GM21717 (cell line): ENCODE results near the gene ZNF490.
"Not testable (repeated sequence)": the region's sequence is repeated elsewhere in the genome, so short reads cannot be mapped to it uniquely, and the experiment has no call there.

ENCODE experiments used
- ATAC-seq: cut with Tn5 transposase; IDR thresholded peaks from one replicate; pipeline ENCODE4 v1.9.1; 2021; ENCODE audit warnings: mild to moderate bottlenecking, moderate library complexity; ENCODE audit not compliant: unreplicated experiment

ZNF490 gene

DNA sequence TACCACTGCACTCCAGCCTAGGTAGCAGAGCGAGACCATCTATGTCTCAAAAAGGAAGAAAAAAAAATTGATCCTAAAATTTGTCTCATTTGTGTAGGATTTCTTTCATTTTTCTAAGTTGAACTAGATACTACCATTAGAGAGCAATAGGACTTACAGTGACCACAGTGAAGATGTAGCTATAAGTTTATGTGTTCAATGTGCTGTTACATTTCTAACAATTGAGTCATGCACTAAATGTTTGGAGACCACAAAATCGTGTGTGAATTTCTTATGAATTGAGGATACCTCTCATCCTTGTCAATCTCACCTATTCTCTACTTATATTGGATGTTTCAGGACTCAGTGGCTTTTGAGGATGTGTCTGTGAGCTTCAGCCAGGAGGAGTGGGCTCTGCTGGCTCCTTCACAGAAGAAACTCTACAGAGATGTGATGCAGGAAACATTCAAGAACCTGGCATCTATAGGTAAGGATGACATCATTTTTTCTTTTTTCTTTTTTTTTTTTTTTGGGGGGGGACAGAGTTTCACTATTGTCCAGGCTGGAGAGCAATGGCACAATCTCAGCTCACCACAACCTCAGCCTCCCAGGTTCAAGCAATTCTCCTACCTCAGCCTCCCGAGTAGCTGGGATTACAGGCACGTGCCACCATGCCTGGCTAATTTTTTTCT lies 12.9 kb upstream of the ZNF490 start:
- ATAC-seq = no peak

DNA sequence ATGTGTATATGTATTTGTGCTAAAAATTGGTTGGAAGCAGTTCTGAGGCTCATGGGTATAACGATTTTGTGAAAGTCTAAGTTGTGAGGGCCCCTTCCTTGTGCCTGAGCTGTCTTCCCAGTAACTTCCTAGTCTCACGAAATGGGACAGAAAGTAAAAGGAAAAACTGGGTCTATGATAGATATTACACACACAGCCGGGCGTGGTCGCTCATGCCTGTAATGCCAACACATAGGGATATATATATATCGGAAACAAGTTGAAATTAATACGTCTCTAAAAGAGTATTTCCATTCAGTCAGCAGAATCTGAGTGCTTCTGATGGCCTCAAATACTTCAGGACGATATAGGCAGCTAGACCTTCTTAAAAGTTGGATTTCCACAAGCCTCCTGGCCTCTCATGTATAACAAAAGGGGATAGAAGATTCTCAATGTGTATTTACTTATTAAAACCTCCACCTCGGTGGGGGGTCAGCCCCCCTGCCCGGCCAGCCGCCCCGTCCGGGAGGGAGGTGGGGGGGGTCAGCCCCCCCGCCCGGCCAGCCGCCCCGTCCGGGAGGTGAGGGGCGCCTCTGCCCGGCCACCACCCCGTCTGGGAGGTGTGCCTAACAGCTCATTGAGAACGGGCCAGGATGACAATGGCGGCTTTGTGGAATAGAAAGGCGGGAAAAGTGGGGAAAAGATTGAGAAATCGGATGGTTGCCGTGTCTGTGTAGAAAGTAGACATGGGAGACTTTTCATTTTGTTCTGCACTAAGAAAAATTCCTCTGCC lies 10.8 kb upstream of the ZNF490 start:
- ATAC-seq = not testable (repeated sequence)

DNA sequence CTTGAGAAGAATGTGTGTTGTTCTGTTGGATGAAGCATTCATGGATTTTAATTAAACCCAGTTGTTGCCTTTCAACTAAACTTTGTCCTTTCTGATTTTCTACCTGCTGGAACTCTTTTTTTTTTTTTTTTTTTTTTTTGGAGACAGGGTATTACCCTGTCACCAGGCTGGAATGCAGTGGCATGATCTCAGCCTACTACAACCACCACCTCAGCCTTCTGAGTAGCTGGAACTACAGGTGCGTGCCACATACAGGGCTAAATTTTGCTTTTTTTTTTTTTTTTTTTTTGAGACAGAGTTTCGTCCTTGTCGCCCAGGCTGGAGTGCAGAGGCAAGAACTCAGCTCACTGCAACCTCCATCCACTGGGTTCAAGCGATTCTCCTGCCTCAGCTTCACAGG lies 7.0 kb upstream of the ZNF490 start:
- no peak for ATAC-seq

DNA sequence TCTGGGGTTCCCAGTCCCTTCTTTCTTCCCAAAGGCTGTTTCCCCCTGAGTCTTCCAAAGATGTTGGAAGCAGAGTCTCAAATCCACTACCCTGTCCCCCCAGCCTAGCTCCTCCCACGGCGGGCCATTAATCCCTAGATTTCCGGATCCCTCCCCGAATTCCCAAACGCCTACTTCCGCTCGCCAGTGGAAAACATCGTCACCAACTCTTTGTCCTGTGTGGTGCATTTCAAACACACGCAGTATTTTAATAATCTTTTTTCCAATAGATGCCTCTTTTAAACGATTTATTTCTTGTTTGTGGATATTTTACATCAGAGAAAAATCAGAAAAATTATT lies 717 bp upstream of the ZNF490 start:
- ATAC-seq = no peak

DNA sequence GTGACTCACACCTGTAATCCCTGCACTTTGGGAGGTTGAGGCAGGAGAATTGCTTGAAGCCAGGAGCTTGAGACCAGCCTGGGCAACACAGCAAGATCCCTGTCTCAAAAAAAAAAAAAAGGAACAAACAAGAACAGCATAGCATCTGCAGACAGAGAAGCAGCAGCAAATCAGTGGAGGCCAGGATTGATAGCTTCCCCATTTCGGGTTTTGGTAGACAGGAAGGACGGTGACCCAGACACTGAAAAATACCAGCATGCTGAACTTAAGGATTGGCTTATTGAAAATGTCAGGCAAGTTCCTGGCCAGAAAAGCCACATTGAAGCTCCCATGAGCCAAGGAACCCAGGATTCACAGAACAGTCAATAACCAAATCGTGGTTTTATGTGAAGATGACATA lies 3.0 kb downstream of the ZNF490 start:
- ATAC-seq = no peak

DNA sequence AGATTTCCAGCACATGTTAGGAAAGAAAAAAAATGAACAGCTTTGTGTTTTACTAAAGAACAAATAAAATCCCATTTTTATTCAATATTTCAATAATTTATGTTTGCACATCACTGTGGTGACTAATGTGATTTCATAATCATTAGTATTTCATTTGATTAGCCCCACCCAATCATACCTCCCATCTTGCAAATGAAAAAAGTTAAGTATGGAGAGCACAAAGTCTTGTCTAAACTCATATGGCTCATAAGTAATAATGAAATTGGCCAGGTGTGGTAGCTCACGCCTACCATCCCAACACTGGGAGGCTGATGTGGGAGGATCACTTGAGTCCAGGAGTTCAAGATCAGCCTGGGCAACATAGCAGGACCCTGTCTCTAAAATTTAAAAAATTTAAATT lies 3.8 kb downstream of the ZNF490 start:
- ATAC-seq = no peak

DNA sequence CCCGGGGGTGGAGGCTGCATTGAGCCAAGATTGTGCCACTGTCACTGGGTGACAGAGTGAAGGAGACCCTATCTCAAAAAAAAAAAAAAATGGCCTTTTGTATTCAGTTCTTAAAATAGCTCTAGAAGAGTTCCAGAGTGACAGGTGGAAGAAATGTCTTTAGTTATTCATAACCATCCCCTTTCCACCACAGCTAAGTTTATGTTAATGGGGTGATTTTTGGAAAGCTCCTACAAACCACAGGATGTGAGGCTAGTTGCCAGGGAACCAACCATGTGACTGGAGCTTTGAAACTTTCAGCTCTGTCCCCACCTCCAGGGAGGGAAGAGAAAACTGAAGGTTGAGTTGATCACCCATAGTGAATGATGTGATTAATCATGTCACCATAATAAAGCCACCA lies 6.9 kb downstream of the ZNF490 start:
- no peak for ATAC-seq

DNA sequence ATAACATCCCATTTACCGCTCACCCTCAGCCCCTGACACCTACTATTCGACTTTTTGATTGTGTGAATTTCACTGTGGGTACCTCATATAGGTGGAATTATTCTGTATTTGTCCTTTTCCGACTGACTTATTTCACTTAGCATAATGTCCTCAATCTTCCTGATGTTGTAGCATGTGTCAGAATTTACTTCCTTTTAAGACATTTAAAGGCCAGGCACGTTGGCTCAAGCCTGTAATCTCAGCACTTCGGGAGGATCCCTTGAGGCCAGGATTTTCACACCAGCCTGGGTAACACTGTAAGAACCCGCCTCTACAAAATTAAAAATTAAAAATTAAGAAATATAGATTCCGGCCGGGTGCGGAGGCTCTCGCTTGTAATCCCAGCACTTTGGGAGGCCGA lies 13.0 kb downstream of the ZNF490 start:
- no peak for ATAC-seq

DNA sequence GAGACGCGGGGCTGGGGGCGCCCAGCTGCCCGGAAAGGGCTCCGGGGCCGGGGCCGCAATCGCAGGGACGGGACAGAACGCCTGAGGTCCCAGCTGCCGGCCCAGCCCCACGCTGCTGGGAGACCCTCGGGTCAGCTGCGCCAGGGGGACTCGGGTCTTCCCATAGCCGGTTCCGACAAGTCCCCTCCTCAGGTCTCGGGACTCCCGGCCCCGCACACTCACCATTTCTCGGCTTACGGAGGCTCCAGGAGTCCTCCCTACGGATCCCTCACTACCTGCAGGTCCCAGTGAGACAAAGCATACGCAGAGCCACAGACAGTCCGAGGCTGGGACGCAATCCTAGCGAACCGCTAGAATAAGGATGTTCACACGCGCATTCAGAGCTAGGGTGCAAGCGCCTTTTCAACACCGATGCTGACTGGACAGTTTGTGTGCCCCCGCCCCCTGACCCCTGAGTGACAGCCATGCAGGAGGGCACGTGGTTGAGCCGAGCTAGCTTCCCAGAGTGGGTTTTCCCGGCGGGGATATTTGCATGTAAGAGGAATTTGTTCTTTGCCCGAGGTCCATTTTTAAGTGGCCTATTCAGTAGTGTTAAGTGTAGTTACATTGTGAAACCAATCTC lies 13.6 kb downstream of the ZNF490 start:
- ATAC-seq = no peak

DNA sequence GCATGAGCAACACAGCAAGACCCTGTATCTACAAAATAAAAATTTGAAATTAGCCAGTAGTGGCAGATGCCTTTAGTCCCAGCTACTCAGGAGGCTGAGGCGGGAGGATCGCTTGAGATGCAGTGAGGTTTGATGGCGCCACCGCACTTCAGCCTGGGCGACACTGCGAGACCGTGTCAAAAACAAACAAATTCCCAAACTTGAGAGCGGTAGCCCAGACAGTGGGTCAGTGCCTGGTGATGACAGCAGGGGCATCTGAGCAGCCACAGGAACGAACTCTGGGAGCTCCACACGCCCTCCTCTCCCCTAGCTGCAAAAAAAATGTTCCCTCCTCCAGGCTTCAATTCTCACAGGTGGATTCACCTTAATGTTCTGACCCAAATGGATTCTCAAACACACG lies 14.1 kb downstream of the ZNF490 start:
- ATAC-seq = no peak

DNA sequence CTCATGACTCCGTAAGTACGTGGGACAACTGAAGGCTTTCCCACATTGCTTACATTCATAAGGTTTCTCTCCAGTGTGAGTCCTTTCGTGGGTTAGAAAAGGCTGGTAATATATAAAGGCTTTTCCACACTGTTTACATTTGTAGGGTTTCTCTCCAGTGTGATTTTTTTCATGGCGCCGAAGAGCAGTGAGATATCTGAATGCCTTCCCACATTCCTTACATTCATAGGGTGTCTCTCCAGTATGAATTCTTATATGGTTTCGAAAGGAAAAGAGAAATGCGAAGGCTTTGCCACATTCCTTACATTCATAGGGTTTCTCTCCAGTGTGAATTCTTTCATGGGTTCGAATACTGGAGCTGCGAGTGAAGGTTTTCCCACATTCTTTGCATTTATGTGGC lies 29.5 kb downstream of the ZNF490 start:
- no peak for ATAC-seq

DNA sequence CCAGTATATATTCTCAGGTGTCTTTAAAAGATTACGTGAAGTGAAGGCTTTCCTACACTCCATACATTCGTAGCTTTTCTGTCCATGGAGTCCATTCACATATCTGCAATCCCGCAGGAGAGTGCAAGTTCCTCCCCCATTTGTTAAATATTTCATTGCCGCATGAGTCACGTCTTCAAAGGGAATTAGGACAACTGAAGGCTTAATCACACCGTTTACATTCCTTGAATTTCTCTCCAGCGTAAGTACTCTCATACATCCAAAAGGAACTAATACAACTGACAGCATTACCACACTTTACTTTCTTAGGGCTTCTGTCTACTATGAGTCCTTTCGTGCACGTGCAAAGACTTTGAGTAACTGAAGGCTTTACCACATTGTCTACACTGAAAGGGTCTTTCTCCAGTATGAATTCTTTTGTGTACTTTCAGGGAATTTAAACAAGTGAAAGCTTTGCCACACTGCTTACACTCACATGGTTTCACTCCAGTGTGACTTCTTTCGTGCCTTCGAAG lies 30.4 kb downstream of the ZNF490 start:
- no peak for ATAC-seq

DNA sequence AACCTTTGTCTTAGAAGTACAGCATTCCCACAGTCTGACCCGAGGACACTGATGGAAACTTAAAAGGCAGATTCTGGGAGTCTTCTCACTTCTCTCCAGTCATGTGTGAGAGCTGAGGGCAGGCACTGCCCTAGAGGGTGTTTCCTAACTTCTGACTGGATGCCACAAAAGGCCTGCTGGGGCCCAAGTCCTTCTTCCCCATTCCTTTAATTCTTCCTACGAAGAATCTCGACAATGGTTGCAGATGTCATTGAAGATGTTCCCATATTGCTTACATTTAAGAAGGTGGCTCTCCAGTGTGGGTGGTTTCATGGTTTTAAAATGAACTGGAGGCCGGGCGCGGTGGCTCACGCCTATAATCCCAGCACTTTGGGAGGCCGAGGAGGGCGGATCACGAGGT lies 32.0 kb downstream of the ZNF490 start:
- no peak for ATAC-seq

DNA sequence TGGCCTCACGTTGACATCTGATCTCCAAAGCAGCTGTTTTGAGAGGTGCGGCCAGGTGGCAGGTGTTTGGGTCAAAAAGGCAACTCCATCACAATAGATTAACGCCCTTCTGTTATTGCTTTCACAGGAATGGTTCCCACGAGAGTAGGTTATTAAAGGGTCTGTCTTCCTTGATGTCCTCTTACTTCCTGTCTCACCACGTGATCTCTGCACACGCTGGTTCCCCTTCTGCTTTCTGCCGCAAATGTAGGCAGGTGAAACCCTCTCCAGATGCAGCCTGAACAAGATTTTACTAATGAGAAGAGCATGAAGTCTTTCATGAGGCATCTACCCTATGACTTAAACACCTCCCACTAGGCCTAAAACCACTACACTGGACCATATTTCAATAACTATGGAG lies 36.6 kb downstream of the ZNF490 start:
- ATAC-seq = no peak

DNA sequence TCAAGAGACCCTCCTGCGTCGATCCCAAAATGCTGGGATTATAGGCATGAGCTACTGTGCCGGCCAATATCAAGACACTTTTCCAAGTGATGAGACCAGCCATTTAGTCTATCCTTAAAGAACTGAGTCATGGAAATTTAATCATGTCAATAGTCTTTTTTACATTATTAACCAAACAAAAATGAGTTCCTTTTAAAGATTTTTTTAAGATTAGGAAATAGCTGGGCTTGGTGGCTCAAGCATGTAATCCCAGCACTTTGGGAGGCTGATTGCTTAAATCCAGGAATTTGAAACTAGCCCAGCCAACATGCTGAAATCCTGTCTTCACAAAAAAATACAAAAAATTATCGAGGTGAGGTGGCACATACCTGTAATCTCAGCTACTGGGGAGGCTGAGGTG lies 42.7 kb downstream of the ZNF490 start:
- ATAC-seq = no peak

DNA sequence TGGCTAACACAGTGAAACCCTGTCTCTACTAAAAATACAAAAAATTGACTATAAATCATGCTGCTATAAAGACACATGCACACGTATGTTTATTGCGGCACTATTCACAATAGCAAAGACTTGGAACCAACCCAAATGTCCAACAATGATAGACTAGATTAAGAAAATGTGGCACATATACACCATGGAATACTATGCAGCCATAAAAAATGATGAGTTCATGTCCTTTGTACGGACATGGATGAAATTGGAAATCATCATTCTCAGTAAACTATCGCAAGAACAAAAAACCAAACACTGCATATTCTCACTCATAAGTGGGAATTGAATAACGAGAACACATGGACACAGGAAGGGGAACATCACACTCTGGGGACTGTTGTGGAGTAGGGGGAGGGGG lies 44.2 kb downstream of the ZNF490 start:
- not testable (repeated sequence) for ATAC-seq

DNA sequence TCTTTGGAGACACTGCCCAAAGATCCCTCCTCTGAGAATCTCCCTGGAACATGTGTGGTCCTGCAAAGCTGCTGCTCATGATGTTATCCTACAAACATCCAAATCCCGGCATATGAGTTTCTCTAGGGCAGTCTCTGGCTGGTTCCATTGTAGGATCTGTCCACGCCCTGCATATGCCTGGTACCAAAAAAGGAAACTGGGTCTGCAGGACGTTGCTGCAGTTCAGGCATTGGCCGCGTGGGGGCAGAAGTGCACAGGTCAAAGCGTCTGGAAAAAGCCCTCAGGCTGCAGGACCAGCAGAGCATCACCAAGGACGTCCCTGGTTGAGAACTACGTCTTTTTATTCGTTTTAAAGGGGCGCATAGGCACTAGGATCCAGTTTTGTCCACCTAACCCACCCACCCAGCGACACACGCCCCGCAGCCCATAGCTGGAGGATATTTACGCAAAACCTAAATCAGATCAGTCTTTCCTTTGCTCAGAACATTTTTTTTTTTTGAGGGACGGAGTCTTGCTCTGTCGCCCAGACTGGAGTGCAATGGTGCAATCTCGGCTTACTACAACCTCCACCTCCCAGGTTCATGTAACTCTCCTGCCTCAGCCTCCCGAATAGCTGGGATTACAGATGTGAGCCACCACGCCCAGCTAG lies 46.5 kb downstream of the ZNF490 start:
- ATAC-seq = no peak

DNA sequence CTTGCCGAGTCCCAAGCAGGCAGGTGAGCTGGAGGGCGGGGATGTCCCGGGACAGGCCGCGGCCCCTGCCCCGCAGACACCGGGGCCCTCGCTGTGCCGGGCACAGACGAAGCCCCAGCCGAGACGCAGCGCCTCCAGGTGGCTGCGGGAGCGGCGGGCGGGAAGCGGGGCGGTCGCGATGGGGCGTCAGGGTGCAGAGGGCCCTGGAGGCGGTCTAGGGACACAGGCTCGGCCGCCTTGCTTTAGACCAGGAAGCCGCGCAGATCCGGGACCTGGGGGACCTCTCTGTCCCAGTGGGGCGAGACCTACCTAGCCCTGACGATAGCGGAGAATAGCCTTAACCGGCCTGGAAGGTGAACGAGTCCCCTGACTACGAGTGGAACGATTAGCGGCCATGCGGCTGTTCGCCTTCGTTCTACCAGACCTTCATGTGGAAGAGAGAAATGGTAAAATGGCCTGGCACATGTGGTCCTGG lies 55.1 kb downstream of the ZNF490 start:
- no peak for ATAC-seq

DNA sequence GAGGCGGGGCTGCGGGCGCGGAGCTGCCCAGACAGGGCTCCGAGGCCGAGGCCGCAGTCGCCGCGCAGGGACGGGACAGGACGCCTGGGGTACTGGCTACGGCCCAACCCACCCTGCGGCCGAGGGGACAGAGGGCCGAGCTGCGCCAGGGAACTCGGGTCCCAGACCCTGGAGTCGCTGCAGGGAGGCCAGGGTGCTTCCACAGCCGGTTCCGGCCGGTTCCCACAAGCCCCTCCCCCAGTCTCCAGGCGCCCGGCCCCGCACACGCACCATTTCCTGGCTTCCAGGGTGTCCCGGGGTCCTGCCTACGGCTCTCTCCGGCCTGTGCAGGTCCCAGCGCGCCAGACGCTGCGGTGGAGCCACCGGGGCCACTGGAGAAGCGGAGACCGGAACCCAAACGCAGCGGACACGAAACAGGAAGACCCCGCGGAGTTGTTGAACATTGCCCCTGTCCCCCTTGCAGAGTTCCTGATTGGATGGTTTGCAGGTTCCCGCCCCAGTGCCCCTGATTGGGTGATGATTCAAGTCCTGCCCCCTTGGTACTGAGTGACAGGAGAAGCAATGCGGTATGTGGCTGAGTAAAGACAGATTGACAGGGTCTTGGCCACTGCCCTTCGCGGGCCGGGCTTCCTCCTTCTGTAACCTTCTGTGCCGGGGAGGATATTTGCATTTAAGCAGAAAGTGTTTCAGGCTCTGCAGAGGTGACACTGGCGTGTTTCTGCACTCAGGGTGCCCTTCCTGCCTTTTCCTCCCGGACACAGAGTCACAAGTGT lies 59.4 kb downstream of the ZNF490 start, which contains the start of gene ZNF564:
Gene ZNF564, minus strand, starts transcription at position 423 of the 773 bp plus-strand sequence. Its CDS starts 150 bp downstream, at position 273.
- ATAC-seq = peak; percentile 97

DNA sequence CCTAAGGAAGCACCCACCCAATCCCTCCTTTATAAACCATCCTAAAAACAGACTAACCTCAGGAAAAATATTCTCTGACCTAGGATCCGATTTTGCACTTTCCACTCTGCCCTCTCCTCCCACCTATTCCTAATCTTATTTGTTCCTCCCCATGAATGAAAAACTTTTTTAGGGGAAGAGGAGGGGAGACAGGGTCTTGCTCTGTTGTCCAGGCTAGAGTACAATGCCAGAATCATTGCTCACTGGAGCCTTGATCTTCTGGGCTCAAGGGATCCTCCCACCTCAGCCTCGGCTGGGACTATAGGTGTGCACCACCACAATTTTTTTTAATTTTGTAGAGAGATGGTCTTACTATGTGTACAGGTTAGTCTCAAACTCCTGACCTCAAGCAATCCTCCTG lies 63.7 kb downstream of the ZNF490 start:
- ATAC-seq = no peak

DNA sequence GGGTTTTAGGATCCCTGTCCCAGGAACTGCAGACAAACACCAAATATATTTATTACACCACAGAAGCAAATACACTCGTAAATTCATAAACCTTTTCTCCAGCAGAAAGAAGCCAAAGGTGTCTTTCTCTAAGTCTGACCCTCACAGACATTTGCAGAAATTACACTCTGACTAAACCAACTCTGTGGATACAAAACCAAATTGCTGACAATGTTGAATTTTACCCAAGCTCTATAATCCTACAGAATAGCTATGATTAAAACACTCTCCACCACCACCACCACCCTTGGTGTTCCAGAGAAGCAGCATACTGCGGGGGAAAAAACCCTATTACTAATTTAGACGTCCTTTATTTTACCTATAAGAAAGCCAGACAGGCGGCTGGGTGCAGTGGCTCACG lies 64.5 kb downstream of the ZNF490 start:
- no peak for ATAC-seq
